IPS-11a (cell line): ENCODE data around the gene TMEM72.

Experiments
- H3K4me3 ChIP-seq: one replicate; pipeline ENCODE4 v1.5.1; 2013; ENCODE audit warnings: low read depth, low read length, control low read depth

TMEM72 gene

DNA sequence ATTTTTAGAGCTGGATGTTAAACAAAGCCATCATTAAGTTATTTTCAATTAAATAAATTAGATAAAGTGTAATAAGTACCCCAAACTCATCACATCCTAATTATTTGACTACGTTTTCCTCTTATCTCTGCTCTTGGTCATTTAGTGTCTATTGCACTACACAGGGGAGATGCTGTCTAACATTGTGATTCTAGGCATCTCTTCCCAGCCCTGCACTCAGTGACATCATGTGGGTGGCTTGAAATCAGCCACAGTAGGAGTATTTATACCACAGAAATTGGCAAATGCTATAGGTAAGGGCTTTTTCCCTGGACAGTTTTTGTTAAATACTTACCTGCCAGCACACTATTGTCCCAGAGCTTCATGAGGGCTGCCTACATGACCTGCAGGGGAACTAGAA is 21.3 kb upstream of the TMEM72 start:
- no peak overlapping the region for H3K4me3 ChIP-seq

DNA sequence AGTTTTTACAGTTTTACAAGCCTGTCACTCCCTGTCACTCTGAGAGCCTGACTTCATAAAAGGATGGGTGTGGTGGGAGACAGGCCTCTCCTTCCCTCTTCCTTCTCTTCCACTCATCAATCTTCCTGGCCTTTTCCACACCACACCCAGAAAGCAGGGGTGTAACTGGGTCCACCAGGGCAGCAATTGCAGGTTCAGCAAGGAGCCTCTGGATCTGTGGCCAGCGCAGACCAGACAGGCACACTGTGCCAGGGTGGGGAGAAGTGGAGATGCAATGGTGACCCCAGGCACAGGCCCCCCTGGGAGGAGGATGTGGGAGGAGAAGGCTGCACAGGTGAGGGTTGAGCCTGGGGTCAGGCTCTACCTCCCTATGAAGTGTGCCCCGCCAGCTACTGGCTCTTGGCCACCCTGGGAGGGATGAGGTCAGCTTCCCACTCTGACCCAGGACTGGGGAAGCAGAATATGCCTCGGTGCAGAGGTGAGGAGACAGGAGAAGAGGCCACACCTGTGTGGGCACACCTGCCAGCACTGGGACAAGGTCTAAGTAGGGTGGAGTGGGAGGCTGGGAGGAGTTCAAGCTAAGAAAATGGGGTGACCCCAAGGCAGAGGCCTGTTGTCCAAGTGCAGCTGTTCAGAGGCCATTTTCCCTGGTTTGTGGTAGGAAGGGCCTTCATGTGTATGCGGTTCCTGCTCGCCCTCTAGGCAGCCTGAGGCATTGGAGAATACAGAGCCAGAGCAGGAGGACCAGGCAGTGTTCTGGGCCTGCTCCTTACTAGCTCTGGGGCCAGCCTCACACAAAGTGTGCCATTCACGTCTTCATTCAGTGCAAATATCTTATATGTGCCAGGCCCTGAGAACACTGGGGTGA is 20.2 kb upstream of the TMEM72 start:
- no peak overlapping the region for H3K4me3 ChIP-seq

DNA sequence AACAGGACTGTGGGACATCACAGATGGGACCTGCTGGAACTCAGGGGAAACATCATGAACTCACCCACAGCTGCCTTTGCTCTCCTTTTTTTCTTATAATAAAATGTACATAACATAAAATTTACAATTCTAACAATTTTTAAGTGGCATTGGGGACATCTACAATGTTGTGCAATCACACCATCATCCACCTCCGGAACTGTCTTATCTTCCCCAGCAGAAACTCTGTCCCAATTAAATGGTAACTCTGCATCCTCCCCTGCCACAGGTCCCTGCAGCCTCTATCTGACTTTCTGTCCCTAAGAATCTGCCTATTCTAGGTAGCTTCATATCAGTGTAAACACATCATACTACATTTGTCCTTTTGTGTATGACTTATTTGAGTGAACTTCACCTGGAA is 19.4 kb upstream of the TMEM72 start:
- H3K4me3 ChIP-seq, result no peak overlapping the region

DNA sequence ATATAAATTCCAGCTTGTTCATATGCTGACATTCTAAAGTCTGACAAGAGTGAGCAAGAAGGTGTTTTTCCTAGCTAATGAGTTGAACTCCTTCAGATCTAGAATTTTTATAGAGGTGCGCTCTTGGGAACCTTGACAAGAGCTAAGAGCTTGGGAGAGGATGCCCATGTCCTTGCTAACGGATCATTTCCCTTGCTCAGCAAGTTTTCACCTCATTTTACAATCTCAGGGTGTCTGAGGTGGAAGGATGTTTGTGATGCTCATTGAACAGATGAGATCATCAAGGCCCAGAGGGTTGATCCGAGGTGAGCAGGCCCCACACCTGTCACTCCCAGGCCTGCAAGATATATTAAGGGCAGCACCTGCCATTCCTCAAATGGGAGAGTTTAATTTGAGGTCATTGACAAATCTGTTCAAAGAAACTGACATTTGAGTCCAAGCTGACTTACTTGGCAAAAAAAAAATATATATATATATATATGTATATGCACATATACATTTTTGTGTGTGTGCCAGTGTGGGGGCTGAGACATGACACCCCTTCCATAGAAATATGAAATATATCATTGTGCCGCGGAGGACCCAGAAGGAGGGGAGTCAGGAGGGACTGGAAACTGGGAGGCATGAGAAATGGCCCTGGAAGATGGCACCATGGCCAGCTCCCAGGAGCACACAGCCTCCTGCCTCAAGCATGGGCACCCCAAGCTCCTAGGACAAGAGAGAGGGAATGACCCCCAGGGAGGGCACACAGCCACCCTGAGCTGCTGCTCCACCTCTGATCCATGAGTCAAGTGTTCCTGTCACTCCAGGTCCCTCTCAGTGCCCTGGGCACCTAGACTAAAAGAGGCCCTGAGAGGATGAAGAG is 17.3 kb upstream of the TMEM72 start:
- no peak overlapping the region for H3K4me3 ChIP-seq

DNA sequence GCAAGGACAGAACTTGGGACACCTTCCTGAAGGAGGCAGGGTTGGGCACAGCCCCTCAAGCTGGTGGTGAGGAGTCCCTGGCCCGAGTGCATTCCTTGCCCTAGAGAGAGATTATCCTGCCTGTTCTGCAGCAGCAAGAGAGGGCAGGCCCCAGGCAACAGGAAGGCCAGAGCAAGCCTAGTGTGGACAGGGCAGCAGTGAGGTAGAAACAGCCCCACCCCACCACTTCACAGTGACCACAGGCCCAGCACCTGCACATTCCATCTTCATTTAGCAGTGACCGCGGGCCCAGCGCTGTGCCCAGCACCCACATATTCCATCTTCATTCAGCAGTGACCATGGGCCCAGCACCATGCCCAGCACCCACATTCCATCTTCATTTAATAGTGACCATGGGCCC is 16.4 kb upstream of the TMEM72 start:
- no peak overlapping the region for H3K4me3 ChIP-seq

DNA sequence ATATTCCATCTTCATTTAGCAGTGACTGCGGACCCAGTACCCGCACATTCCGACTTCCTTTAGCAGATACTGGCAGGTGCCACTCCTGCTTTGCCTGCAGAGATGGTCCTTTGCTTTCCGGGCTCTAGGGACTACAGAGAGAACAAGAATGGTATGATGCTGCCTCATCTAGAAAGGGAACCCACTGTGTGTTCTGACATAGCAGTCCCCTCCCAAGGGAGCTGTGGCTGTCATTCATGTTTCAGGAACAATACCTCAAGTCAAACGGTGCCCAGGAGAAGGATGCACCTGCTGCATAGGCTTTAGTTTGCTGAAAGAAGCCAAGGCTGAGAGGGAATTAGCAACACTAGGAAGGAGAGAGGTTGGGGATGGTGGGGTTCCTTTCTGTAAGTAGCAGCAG is 15.9 kb upstream of the TMEM72 start:
- H3K4me3 ChIP-seq, result no peak overlapping the region

DNA sequence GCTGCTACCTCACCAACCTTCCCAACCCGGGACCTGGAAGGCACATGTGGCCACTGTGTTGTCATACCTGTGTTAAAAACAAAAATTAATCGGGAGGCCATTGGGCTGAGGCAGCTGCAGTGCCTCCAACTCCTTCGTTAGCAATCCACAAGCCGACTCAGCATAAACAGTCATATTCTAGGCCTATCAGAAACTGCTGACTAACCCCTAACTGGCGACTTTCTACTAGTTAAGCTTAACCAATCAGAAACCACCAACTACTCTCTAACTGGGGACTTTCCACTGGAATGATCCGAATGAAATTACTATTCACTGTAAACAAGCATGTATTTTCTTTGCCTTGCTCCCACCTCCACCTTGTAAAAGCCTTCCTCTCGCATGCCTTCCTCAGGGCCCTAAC is 14.1 kb upstream of the TMEM72 start:
- H3K4me3 ChIP-seq, result no peak overlapping the region

DNA sequence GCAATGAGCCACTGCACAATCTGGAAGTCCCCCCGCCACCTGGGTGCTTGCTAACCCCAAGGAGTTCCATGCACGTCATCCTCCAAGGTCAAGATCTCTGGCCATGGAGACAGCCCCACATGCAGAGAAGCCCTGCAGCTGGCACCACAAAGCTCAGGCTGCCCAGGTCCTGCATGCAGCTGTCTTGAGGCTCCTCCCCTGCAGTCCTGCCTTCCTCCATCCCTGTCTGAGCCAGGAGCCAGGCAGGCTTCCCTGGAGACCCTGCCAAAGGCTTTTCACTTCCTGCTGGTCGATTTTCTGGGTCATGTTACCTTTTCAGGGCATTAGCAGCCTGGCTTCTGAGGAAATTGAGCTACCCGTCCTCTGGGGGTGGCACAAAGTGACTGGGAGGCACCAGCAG is 12.5 kb upstream of the TMEM72 start:
- no peak overlapping the region for H3K4me3 ChIP-seq

DNA sequence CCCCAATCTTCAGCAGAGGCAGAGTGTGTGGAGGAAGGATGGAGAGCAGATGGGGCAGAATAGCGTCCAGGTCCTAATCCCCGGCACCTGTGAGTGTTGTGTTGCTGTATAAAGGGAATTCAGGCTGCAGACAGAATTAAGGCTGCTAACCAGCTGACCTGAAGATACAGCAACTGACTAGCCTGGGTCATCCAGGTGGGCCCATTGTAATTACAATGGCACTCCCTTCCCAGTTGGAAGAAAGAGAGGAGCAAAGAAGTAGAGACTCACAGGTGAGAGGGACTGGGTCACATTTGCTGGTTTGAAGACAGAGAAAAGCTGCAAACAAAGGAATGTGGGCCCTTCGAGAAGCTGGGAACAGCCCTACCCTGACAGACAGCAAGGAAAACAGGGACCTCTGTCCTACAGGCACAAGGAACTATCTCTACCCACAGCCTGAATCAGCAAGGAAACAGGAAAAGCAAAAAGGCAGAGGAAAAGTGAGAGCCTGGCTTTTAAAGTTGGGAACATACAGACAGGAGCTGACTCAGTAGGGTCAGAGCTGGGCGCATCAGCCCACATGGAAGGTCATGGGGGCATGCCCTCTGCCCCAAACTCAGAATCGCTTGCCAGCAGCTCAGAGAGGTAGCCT is 11.6 kb upstream of the TMEM72 start:
- no peak overlapping the region for H3K4me3 ChIP-seq

DNA sequence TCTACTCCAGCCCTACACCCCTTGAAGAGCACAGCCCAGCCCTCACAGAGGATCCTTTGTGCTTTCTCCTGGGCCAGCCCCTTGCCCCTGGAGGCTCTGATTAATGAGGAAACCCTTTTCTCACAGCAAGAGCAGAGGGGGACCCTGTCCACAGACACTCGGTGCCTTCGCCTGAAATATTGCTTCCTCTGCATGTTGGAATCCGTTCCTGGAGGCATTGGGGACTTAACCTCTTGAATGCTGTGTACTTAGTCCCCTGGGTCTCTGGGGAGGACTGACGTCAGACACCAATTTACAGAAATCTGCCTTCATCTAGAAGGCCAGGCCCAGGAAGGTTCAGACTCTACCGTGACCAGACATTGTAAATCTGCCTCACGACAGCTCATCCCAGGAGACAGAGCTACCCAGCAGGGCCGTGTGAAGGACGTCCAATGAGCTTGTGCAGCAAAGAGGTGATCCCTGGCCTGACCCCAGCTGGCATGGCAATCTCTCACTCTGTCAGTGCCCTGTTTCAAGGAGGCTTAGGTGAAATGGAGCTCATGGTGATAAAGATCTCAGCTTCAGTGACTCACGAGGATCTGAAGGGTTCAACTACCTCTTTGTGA is 8.1 kb upstream of the TMEM72 start:
- H3K4me3 ChIP-seq, result no peak overlapping the region

DNA sequence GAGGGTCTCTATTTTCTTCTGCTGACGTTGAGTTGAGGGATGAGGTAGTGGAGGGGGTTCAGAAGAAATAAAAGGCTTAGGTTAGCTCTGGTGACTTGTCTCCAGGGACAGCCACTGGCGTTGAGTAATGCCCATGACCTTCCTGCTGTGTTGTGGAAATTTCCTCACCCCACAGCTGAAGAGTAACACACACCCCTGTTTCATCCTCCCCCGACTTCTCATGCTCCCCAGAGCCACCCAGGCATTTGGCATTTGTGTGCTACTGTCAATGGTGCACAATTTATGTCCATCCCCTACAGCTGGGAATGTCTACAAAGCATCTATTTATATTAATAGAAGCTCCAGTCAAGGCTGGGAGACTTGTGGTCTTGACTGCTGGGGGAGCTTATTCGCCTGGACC is 4.7 kb upstream of the TMEM72 start:
- no peak overlapping the region for H3K4me3 ChIP-seq

DNA sequence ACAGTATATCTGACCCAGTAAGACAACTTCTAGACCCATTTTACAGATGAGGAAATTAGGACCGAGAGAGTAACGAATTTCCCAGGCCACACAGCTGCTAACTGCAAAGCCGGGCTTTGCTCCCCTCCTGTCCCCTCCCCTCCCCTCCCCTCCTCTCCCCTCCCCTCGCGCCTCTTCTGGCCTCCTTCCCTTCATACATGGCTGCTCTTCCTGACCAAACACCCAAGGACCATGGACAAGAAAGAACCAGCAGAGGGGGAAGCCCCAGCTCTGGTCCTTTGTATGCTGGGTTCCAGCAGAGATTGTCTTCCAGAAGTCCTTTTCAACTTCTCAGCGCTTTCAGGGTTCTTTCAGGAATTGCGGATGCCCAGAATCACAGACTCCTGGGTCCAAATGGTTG is 3.6 kb upstream of the TMEM72 start:
- H3K4me3 ChIP-seq, result no peak overlapping the region

DNA sequence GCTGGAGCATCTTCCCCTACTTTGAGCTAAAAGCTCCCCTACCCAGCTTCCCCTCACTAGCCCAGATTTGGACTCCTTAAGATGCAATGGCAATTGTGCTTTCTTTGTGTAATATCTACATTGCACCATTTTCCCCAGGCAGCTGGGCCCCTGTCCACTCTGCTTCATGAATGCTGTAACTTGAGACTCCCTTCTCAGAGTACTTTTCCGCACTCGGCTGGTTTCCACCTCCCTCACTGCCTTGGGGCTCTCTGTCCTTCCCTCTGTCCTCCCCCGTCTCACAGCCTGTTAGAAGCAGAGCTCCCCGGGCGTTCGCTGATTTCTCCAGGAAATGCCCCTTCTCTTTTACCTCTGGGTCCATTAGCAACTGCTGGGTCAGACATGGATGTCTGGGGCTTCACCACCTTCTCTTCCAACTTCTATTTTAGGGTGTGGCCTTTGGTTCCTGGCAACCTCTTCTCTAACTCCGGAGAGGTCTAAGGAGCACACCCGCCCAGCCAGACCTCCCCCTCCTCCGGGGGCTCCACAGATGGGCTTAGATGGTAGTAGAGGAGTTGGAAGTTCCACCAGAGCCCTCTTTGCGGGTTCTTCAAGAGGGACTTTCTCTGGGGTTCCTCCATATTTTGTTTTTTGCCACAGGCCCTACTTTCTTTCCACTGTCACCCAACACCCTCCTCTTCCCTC is 2.9 kb upstream of the TMEM72 start:
- H3K4me3 ChIP-seq, result no peak overlapping the region

DNA sequence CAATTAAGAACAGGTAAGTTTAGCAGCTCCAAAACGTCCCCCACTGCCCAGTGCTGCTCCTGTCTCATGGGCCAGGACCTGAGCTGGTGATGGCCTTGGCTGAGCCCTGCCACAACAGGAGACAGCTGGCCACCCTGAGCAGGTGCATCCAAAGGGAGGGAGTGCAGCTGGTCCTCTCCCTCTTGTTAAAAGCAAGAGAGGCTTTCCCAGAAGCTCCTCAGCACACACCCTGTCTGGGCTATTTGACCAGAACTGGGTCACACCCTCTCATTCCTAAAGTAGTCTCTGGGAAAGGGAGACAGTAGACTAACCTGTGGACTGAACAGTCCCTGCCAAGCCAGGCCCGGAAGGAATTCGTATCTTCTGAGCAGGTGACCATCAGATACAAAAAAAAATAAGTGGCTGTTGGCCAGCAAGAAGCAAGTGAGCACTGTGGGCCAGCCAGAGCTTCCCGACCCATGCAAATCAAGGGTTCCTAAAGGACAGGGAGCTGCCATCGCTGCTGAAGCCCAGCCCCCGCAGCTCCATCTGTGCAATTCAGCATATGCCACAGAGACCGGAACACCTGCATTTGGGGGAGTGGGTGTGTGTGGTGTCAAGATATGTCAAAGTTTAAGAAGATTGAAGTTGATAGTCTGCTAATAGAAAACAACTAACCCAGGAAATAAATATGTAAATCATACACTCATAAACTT is 2.1 kb upstream of the TMEM72 start:
- H3K4me3 ChIP-seq, result no peak overlapping the region

DNA sequence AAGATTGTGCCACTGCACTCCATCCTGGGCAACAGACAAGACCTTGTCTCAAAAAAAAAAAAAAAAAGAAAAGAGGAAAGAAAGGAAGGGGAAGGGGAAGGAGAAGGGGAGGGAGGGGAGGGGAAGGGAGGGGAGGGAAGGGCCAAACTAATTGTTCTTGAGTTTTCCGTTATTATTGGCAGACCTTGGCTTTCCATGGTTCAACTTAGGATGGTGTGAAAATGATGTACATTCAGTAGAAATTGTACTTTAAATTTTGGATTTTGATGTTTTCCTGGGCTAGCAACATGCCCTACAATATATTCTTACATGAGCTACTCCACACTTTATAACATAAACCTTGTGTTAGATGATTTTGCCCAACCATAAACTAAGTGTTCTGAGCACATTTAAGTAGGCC is 1.2 kb upstream of the TMEM72 start:
- no peak overlapping the region for H3K4me3 ChIP-seq

DNA sequence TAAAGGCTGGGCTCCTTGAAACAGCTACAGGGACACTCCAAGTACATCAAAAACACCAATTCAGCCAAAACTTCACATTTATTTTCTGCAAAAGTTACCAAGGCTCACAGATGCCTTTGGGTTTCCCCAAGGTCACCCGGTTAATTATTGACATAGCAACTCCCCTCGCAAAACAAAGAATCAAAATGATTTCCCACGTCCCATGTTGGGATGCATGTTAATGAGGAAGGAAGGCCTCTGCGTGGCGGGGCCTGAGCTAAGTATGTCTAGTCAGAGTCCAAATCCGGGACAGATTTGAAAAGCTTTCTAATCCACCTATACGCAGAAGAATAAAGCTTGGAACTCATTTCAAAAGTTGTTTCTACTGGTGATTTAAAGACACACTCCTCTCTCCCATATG is 535 bp upstream of the TMEM72 start:
- H3K4me3 ChIP-seq, result no peak overlapping the region

DNA sequence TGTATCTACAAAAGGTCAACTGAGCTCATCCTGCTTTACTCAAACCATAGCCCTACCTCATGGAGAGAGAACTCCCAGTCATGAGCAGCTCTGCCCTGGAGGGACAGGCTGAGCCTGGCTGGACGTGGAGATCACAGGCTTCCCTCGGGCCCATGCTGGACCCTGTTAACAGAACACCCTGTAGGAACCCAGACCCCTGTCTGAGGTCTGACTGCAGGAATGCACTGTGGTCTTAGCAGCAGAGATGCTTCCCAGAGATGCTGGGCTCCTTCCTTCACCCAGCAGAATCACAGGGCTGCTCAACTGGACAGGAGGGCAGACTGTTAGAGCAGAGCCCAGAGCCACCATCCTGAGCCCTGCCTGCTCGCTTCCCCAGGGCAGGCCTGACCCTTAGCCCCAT is 814 bp downstream of the TMEM72 start:
- H3K4me3 ChIP-seq, result no peak overlapping the region

DNA sequence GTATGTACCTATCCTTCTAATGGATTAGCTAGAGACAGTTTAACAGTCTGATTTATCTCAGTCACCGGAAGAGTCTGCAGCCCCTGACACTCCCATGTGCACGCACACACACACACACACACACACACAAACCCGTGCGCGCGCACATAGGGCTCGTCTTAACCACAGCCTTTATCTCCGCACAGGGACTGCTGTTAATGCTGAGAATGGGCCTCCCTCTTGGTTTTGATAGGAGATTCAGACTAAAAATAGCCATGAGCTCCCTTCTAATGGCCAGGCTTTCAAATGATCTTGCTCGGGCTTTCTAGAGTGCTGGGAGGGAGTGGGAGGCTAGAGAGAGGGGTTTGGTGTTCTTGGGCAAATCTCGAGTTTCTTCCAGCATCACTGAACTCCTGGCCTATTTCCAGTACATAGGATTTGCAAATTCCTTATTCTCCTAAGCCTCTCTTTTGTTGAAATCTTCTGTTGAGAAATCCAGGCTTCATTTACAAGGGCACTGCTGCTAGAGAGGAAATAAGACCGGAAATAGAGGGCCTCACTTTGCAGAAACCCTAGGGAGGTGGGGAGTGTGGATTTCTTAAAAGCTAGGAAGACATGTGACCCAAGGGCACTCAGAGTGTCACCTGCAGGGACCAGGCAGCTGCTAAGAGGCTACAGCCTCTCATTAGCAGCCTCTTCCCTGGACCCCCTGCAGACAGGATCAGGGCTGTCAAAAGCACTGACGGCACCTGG is 2.4 kb downstream of the TMEM72 start:
- no peak overlapping the region for H3K4me3 ChIP-seq

DNA sequence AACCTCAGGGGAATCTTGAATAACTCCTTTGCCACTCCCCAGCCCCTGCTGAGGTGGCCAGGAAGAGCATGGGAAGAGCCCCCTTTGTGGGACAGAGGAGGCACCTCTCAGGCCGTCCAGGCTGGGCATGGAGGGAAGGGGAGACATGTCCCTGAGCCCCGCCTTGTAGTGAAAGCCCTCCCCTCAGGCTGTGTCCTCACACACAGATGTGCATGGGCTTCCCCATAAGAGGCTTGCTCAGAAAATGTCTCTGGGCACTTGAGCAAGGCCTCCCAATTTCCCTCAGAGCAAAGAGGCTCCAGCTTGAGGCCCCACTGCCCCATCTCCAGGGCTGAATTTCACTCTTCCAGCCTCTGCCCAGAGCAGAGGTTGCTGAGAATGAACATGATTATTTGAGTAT is 3.8 kb downstream of the TMEM72 start:
- no peak overlapping the region for H3K4me3 ChIP-seq

DNA sequence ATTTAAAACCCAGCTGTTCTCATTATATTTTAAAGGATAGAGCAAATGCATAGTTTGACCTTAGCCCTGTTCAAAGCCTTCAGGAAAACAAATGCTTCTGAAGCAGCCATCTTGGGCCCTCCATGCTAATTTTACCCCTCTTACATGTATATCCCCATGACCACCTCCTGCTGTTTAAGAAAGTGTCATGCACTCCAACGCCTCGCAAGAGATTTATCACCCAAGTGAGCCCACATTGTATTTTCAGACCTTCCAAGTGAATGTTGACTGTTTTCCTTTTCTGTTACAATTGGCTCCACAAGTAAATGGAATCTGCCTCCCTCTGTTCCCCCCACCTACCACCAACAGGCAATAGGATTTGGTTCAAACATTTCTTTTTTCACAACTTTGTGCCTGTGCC is 5.3 kb downstream of the TMEM72 start:
- no peak overlapping the region for H3K4me3 ChIP-seq
